ENCODE data around the gene ATF6B. TPM values are rescaled to one million over a fixed set of nuclear protein-coding genes. Genes with fewer than 3 reads are reported as not detected.

Gene ATF6B
- total and polyA plus RNA-seq, 2 of the 13 experiments (the other 11 are each of a cell fraction or from before 2014, with no cell fraction given) = 18.1 to 44.0 TPM

DNA sequence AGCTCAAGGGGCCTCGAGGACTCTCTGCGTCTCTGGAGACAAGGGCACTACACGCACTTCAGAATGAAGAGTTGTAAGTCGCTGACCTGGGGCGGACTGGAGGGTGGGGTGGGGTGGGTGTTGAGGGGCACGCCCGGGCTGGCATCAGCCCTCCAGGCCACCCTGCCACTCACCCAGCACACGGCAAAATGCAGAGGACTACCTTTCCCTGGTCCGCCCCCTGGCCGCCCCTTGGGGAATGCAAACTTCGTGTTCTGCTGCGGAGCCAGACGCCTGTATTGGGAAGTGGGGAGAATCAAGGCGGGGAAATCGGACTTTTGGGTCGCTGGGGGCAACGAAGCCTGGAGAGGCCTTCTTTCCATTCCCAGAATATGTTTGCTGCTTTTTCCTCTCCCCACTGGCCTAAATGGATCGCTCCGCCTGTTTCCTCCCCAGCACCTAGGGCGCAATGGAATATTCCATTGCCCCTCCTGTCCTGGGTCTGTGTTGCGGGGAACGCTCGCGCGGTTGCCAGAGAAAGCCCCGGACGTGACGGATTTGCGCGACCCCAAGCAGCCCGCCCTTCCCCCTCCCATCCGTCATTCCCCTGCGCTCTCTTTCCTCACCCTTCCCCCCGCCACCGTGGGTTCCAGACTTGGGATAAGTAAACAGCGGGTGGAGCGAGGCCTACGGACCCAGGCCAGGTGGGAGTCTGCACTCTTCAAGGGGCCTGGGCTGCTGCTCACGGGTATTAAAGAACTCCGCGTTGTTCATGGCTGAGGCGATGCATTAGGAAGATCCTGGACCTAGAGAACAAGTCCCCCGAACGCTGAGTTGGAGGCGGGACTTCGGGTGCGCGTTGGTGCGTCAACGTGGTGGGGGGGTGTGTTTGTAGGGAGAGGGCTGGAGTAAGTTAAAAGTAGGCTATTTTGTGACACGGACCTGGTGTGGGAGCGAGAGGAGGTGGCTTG, 25.8 kb upstream of the ATF6B start, which contains the start of gene PPT2 (continued):
- TF ChIP-seq ZNF746 (CRISPR knock-in tag; IDR thresholded peaks at IDR 0.05) = peak; percentile 61; the same call in 1 of the 2 replicates
- TF ChIP-seq MTF2 (CRISPR knock-in tag; IDR thresholded peaks at IDR 0.05; ENCODE audit: borderline replicate concordance) = no peak; the same call in 1 of the 2 replicates
- TF ChIP-seq BHLHE40 (IDR thresholded peaks at IDR 0.05; ENCODE audit: low read length) = peak; percentile 94
- TF ChIP-seq MXI1 (IDR thresholded peaks at IDR 0.05; ENCODE audit: borderline replicate concordance, low read depth, low read length) = peak; percentile 88
- TF ChIP-seq, protein P1, sequence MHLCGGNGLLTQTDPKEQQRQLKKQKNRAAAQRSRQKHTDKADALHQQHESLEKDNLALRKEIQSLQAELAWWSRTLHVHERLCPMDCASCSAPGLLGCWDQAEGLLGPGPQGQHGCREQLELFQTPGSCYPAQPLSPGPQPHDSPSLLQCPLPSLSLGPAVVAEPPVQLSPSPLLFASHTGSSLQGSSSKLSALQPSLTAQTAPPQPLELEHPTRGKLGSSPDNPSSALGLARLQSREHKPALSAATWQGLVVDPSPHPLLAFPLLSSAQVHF (CRISPR knock-in tag; IDR thresholded peaks at IDR 0.05) = peak; percentile 69
- TF ChIP-seq, protein P2, sequence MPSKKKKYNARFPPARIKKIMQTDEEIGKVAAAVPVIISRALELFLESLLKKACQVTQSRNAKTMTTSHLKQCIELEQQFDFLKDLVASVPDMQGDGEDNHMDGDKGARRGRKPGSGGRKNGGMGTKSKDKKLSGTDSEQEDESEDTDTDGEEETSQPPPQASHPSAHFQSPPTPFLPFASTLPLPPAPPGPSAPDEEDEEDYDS (CRISPR knock-in tag; IDR thresholded peaks at IDR 0.05) = peak; percentile 69; the same call in 1 of the 2 replicates
- no peak; the same call in 1 of the 2 replicates for TF ChIP-seq NCOA2 (CRISPR knock-in tag; IDR thresholded peaks at IDR 0.05)
- TF ChIP-seq MLLT10 (CRISPR knock-in tag; IDR thresholded peaks at IDR 0.05) = no peak
- TF ChIP-seq ETV5 (CRISPR knock-in tag; IDR thresholded peaks at IDR 0.05; ENCODE audit: borderline replicate concordance) = peak; percentile 82
- TF ChIP-seq ZNF773 (CRISPR knock-in tag; IDR thresholded peaks at IDR 0.05; ENCODE audit: borderline replicate concordance) = peak; percentile 76
- TF ChIP-seq JUNB (CRISPR knock-in tag; IDR thresholded peaks at IDR 0.05; ENCODE audit: borderline replicate concordance) = no peak
- TF ChIP-seq HOXA5 (CRISPR knock-in tag; IDR thresholded peaks at IDR 0.05) = peak; percentile 73; the same call in 1 of the 2 replicates
- peak; percentile 61 for TF ChIP-seq POLR2AphosphoS5 (IDR thresholded peaks at IDR 0.05; ENCODE audit: low read depth, low read length)
- TF ChIP-seq KDM1A (CRISPR knock-in tag; IDR thresholded peaks at IDR 0.05) = no peak
- TF ChIP-seq, protein P3, sequence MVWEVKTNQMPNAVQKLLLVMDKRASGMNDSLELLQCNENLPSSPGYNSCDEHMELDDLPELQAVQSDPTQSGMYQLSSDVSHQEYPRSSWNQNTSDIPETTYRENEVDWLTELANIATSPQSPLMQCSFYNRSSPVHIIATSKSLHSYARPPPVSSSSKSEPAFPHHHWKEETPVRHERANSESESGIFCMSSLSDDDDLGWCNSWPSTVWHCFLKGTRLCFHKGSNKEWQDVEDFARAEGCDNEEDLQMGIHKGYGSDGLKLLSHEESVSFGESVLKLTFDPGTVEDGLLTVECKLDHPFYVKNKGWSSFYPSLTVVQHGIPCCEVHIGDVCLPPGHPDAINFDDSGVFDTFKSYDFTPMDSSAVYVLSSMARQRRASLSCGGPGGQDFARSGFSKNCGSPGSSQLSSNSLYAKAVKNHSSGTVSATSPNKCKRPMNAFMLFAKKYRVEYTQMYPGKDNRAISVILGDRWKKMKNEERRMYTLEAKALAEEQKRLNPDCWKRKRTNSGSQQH (CRISPR knock-in tag; IDR thresholded peaks at IDR 0.05; ENCODE audit: low read depth) = peak; percentile 89; the same call in 1 of the 2 replicates
- no peak; the same call in 1 of the 2 replicates for TF ChIP-seq ZNF431 (CRISPR knock-in tag; IDR thresholded peaks at IDR 0.05; ENCODE audit: borderline replicate concordance, low read depth)
- TF ChIP-seq, protein P4, sequence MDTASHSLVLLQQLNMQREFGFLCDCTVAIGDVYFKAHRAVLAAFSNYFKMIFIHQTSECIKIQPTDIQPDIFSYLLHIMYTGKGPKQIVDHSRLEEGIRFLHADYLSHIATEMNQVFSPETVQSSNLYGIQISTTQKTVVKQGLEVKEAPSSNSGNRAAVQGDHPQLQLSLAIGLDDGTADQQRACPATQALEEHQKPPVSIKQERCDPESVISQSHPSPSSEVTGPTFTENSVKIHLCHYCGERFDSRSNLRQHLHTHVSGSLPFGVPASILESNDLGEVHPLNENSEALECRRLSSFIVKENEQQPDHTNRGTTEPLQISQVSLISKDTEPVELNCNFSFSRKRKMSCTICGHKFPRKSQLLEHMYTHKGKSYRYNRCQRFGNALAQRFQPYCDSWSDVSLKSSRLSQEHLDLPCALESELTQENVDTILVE (CRISPR knock-in tag; IDR thresholded peaks at IDR 0.05) = peak; percentile 19; the same call in 1 of the 2 replicates
- TF ChIP-seq MATR3 (CRISPR knock-in tag; IDR thresholded peaks at IDR 0.05) = no peak
- TF ChIP-seq MTA1 (CRISPR knock-in tag; IDR thresholded peaks at IDR 0.05; ENCODE audit: borderline replicate concordance) = peak; percentile 96
- TF ChIP-seq, protein P5, sequence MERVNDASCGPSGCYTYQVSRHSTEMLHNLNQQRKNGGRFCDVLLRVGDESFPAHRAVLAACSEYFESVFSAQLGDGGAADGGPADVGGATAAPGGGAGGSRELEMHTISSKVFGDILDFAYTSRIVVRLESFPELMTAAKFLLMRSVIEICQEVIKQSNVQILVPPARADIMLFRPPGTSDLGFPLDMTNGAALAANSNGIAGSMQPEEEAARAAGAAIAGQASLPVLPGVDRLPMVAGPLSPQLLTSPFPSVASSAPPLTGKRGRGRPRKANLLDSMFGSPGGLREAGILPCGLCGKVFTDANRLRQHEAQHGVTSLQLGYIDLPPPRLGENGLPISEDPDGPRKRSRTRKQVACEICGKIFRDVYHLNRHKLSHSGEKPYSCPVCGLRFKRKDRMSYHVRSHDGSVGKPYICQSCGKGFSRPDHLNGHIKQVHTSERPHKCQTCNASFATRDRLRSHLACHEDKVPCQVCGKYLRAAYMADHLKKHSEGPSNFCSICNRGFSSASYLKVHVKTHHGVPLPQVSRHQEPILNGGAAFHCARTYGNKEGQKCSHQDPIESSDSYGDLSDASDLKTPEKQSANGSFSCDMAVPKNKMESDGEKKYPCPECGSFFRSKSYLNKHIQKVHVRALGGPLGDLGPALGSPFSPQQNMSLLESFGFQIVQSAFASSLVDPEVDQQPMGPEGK (CRISPR knock-in tag; IDR thresholded peaks at IDR 0.05) = peak; percentile 90

Measured in HepG2 (cell line).